ENCODE data around the gene SLC23A2.
"Not testable (repeated sequence)": the region's sequence is repeated elsewhere in the genome, so short reads cannot be mapped to it uniquely, and the experiment has no call there.

SLC23A2 gene

GRCh38 chr20:4902788-4903187 lies 98.5 kb downstream of the SLC23A2 start:
- no peak for DNase-seq (ENCODE audit: low read depth)

GRCh38 chr20:4901031-4901818 lies 100.1 kb downstream of the SLC23A2 start:
- DNase-seq (ENCODE audit: low read depth) = no peak

GRCh38 chr20:4898282-4899244 lies 102.7 kb downstream of the SLC23A2 start:
- peak; percentile 18 for DNase-seq (ENCODE audit: low read depth)

GRCh38 chr20:4897600-4897999 lies 103.7 kb downstream of the SLC23A2 start:
- DNase-seq (ENCODE audit: low read depth) = no peak

GRCh38 chr20:4896971-4897497 lies 104.3 kb downstream of the SLC23A2 start:
- DNase-seq (ENCODE audit: low read depth) = no peak

- no peak for DNase-seq (ENCODE audit: low read depth)
Observed at GRCh38 chr20:4896119-4896702, 105.1 kb downstream of the SLC23A2 start.

GRCh38 chr20:4894981-4895381 lies 106.3 kb downstream of the SLC23A2 start:
- DNase-seq (ENCODE audit: low read depth) = no peak

GRCh38 chr20:4894409-4894808 lies 106.9 kb downstream of the SLC23A2 start:
- no peak for DNase-seq (ENCODE audit: low read depth)

GRCh38 chr20:4893709-4894108 lies 107.6 kb downstream of the SLC23A2 start:
- no peak for DNase-seq (ENCODE audit: low read depth)

GRCh38 chr20:4891997-4892396 lies 109.3 kb downstream of the SLC23A2 start:
- DNase-seq (ENCODE audit: low read depth) = no peak

- DNase-seq (ENCODE audit: low read depth) = no peak
Observed at GRCh38 chr20:4891190-4891763, 110.0 kb downstream of the SLC23A2 start.

GRCh38 chr20:4889446-4889845 lies 111.9 kb downstream of the SLC23A2 start:
- DNase-seq (ENCODE audit: low read depth) = no peak

- DNase-seq (ENCODE audit: low read depth) = no peak
Observed at GRCh38 chr20:4887586-4887985, 113.7 kb downstream of the SLC23A2 start.

- no peak for DNase-seq (ENCODE audit: low read depth)
Observed at GRCh38 chr20:4886771-4887527, 114.4 kb downstream of the SLC23A2 start.

GRCh38 chr20:4885877-4886276 lies 115.4 kb downstream of the SLC23A2 start:
- DNase-seq (ENCODE audit: low read depth) = no peak

GRCh38 chr20:4883546-4883945 lies 117.8 kb downstream of the SLC23A2 start:
- no peak for DNase-seq (ENCODE audit: low read depth)

GRCh38 chr20:4883051-4883450 lies 118.3 kb downstream of the SLC23A2 start:
- DNase-seq (ENCODE audit: low read depth) = no peak

GRCh38 chr20:4881006-4881730 lies 120.1 kb downstream of the SLC23A2 start:
- no peak for DNase-seq (ENCODE audit: low read depth)

- DNase-seq (ENCODE audit: low read depth) = no peak
Observed at GRCh38 chr20:4880051-4880450, 121.3 kb downstream of the SLC23A2 start.

GRCh38 chr20:4878099-4878498 lies 123.2 kb downstream of the SLC23A2 start:
- not testable (repeated sequence) for DNase-seq (ENCODE audit: low read depth)

- DNase-seq (ENCODE audit: low read depth) = no peak
Observed at GRCh38 chr20:4876731-4877130, 124.6 kb downstream of the SLC23A2 start.

All from HS-5 (cell line).